Activated T-helper 9 cell treated with anti-CD3 and anti-CD28 coated beads, Interleukin-2, amount 50 U/mL, for 16 hours (primary cell): ENCODE measurements around the gene TNFRSF19.

ENCODE experiments used
- DNase-seq: peaks from one replicate; pipeline ENCODE4 v3.0.0-alpha.2; 2020; ENCODE audit warnings: low read depth

TNFRSF19 gene

DNA sequence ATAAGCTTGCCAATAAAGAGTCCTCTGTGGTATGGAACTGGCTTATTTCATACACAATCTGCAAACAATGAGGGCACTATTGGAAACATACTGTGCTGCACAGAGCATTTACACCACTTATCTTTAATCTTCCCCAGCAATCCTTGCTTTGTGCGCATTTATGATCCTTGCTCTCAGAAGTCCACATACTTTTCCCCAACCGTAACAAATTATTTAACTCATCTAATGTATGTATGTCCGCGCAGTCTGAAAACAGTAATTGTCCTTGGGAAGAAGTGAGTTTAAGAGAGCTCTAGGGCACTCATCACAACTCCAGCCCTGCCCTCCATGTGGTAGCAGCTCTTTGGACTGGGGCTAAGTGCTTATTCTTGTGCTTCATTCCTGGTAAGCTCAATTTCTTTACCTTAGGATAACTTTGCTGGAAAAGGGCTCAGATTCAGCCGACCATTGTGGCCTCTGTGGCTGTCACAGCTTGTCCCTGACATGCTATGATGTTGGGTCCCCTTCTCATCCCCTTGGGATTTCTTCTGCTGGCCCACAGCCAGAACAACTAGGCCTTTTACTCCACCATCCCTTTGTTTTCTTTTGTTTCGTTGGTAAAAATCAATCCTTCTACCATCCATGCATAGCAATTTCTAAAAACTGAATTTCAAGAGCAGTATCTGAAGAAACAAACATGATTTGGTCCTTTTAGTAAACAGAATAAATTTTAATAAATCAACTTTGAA lies 152.7 kb downstream of the TNFRSF19 start:
- no peak for DNase-seq

DNA sequence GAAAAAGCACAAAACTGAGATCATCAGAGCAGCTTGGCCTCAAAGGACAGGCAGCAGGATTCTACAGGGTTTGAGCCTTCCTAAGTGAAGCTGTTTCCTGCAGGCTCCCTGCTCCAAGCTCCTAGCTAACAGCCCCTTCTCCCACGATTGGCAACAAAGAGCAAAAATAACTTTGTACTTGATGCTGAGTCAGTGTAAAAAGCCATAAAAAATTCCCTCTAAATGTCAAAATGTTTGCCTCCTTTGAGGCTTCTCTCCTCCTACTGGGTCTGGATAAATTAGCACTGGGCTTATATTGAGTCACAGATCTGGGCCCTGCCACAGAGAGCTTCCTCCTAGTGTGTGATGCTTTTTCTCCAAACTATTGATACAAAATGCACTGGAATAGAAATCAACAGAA lies 153.3 kb downstream of the TNFRSF19 start:
- DNase-seq, result no peak

DNA sequence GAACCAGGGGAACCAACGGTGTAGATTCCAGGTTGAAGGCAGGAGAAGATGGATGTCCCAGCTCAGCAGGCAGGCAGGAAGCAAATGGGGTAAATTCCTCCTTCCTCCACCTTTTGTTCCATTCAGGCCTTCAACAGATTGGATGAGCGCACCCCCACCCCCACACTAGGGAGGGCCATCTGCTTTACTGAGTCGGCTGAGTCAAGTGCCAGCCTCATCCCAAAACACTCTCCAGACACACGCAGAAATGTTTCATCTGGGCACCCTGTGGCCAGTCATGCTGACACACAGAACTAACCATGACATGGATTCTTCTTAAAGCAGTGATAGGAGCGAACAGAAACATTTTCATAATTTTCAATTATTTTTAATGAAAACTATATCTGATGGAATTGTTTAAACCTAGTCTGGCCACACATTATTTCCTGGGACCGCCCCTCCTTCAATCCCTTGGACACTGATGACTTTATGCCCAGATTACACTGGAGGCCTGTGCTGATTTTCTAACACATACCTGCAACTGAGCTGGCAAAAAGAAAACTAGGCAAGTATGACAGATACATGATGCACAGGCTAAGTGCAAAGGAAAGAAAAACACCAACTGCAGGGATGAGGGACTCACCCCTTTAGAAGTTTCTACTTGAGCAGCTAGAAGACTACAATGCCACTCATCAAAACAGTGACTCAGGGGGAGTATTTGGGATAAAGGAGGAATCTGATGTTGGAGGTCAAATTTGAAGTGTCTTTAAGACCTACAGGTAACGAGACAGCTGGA lies 154.2 kb downstream of the TNFRSF19 start:
- no peak for DNase-seq
